Transverse colon (tissue), 4 donors: Measurements from ENCODE around the gene NLRP5. TPM values are rescaled to one million over a fixed set of nuclear protein-coding genes. Genes with fewer than 3 reads are reported as not detected.

Experiments used
- DNase-seq: peaks from one replicate; pipeline ENCODE4 v3.0.0-alpha.2; 2019
- H3K27ac ChIP-seq, 4 donors: fragments of 200-600 bp; sonication (generic); 2 replicates each; pipeline ENCODE4 v1.5.1; 2016 to 2018; ENCODE audit warnings: inconsistent platforms in 4 of 4
- H3K27me3 ChIP-seq: fragments of 200-600 bp; sonication (generic); 2 replicates; pipeline ENCODE4 v1.5.1; 2017; ENCODE audit warnings: inconsistent platforms
- H3K36me3 ChIP-seq, 4 donors: fragments of 200-600 bp; sonication (generic); 2 replicates each; pipeline ENCODE4 v1.5.1; 2017 to 2019; ENCODE audit warnings: inconsistent platforms in 4 of 4
- H3K4me1 ChIP-seq, 4 donors: fragments of 200-600 bp; sonication (generic); 2 replicates each; pipeline ENCODE4 v1.5.1; 2017 to 2020; ENCODE audit warnings: inconsistent platforms in 4 of 4
- H3K4me3 ChIP-seq, 4 donors: fragments of 200-600 bp; sonication (generic); 1 replicate in 1 of 4; 2 replicates in 3 of 4; pipeline versions ENCODE4 v1.5.1 to v1.6.1; 2017 to 2019; ENCODE audit warnings: inconsistent platforms in 4 of 4
- H3K9me3 ChIP-seq, 2 donors: fragments of 200-600 bp; sonication (generic); 2 replicates each; pipeline ENCODE4 v1.5.1; 2017 to 2019; ENCODE audit warnings: inconsistent platforms in 2 of 2
- EP300 ChIP-seq: sonication (generic); formaldehyde crosslinking; IDR thresholded peaks from one replicate; pipeline ENCODE4 v1.6.1; 2017; ENCODE audit warnings: antibody characterized with exemption, low read depth
- POLR2A ChIP-seq: fragments of 450-650 bp; IDR thresholded peaks from one replicate; pipeline ENCODE4 v1.6.1; 2016; ENCODE audit warnings: antibody characterized with exemption, mild to moderate bottlenecking, moderate library complexity
- POLR2AphosphoS5 ChIP-seq, 3 donors: sonication (generic); formaldehyde crosslinking; IDR thresholded peaks; one replicate each; pipeline ENCODE4 v1.6.1; 2016; ENCODE audit warnings: antibody characterized with exemption in 3 of 3
- WGBS, 2 donors: methylation state at CpG; one replicate each; pipeline ENCODE4 v1.1.5; 2018; ENCODE audit warnings: low coverage in 1 of 2; 5-methylcytosine and 5-hydroxymethylcytosine counted together
- in situ Hi-C, 4 donors: fragments of 200-750 bp; cut with MboI; loops; one replicate each; pipeline versions ENCODE4 v1.15.0 to v1.15.1; 2017; ENCODE audit warnings: low sequenced_read_pairs in 3 of 4, low pct_ligation_motif_present in 1 of 4, low pct_unique_long_range_greater_than_20kb in 1 of 4
- intact Hi-C: fragments of 100-400 bp; cut with DNase I; formaldehyde crosslinking; loops from one replicate; pipeline ENCODE4 v1.15.1; 2023; ENCODE audit warnings: low total_unique reads
- total RNA-seq, 4 donors: library from RNA; depleted of rRNA; stranded (reverse); fragments of >200 nt; gene quantifications; one replicate each; pipeline ENCODE4 v1.1.0, GENCODE V29; 2016
- TF ChIP-seq, protein P1 (sequence below), 5 experiments: fragments of 200-600 bp in 3 of 5; fragments of 450-650 bp in 2 of 5; sonication (generic) in 3 of 5; IDR thresholded peaks; 1 replicate in 2 of 5; 2 replicates in 3 of 5; pipeline ENCODE4 v1.5.1; 2016 to 2017; ENCODE audit warnings: antibody characterized with exemption in 5 of 5, inconsistent platforms in 3 of 5, mild to moderate bottlenecking in 2 of 5, moderate library complexity in 1 of 5

NLRP5 gene
- total RNA-seq, 4 donors from 2014 or later, result not detected

DNA sequence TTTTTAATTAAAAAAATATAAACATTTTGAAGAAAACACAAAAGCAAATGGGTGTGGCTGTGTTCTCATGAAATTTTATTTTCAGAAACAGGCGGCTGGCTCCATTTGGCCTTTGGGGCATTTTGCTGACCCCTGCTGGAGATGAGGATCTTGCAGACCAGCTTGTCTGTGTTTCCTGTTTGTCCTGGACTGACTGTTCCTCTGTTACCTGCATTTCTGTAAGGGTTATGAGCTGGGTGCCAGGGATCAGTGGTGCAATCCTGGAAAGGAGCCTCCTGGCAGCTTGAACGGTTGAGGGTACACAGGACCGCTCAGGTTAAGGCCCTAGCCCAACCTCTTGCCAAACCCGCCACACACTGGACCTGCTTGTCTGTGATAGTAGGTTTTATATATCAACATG lies 84.6 kb downstream of the NLRP5 start:
- no peak overlapping the region for H3K4me3 ChIP-seq
- no peaks in the 10 kb centered on the region for H3K9me3 ChIP-seq
- H3K36me3 ChIP-seq, result no peaks in the 10 kb centered on the region
- intact Hi-C loops (loop anchor here (10.0 kb wide), 1 partner anchor 274 kb away; no protein-coding TSS in a partner anchor), in situ Hi-C loops (loop anchor here in 3 of 4 donors (10.0 to 25.0 kb wide), 3 partner anchors 104 to 274 kb away; partner anchors contain the start of gene GALP (in 1 of the 3))
- H3K27ac ChIP-seq, result no peak overlapping the region
- WGBS, 2 donors, result 62 to 67% methylated on average over 1 to 4 of the region's 4 CpGs
- peaks cover 0 to 8% (median 3%) of the 10 kb centered on the region in 4 donors for H3K4me1 ChIP-seq
- no peak for DNase-seq
- no peak for TF ChIP-seq POLR2A
- TF ChIP-seq, protein P1, sequence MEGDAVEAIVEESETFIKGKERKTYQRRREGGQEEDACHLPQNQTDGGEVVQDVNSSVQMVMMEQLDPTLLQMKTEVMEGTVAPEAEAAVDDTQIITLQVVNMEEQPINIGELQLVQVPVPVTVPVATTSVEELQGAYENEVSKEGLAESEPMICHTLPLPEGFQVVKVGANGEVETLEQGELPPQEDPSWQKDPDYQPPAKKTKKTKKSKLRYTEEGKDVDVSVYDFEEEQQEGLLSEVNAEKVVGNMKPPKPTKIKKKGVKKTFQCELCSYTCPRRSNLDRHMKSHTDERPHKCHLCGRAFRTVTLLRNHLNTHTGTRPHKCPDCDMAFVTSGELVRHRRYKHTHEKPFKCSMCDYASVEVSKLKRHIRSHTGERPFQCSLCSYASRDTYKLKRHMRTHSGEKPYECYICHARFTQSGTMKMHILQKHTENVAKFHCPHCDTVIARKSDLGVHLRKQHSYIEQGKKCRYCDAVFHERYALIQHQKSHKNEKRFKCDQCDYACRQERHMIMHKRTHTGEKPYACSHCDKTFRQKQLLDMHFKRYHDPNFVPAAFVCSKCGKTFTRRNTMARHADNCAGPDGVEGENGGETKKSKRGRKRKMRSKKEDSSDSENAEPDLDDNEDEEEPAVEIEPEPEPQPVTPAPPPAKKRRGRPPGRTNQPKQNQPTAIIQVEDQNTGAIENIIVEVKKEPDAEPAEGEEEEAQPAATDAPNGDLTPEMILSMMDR (IDR thresholded peaks at IDR 0.05), result peak in 1 of 5 experiments; percentile 10
- peaks cover 4% of the 10 kb centered on the region for H3K27me3 ChIP-seq

DNA sequence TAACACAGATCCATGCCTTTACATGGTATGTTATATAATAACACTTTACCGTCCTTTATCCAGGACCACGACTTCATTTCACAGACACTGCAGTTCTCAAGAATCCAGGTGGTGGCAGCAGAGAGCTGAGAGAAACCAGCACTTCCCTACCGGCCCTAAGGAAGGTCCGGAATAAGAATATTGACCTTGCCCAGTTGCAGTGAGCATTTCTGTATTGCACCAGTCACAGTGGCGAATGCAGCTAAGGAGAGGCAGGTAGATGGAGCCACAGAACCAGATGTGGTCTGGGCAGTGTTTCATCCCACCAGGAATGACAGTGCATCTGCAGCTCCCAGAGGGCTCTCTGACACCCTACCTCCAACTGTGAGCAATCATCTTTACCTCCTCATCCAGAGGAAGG lies 89.9 kb downstream of the NLRP5 start:
- in situ Hi-C loops, result loop anchor here in 3 of 4 donors (5.0 to 25.0 kb wide), 4 partner anchors 96 to 268 kb away; partner anchors contain the start of genes GALP (in 1 of the 3) and ZSCAN5A (in 1 of the 3)
- 0 to 10% methylated on average over 1 to 5 of the region's 5 CpGs for WGBS, 2 donors
- H3K9me3 ChIP-seq, result no peaks in the 10 kb centered on the region

DNA sequence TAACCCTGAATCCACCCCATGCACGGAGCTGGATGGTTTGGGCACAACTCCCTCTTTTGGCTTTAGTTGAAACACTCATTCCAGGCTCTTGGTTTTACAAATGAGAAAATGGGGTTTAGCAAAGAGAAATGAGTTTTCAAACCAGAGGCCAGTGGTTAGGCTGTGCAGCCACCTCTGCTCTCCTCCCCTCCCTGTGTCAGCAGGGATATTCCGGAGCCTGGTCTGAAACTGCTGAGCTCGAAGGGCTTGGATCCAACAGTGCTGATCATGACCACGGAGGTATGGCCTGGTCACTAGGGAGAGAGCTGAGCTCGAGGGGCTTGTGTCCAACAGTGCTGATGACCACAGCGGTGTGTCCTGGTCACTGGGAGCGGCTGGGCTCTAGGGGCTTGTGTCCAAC lies 93.0 kb downstream of the NLRP5 start:
- Histone ChIP-seq H3K4me3 (no peak overlapping the region), H3K27me3 (peaks cover 8% of the 10 kb centered on the region), H3K9me3 (no peaks in the 10 kb centered on the region), H3K36me3 (no peaks in the 10 kb centered on the region), H3K4me1 (peaks cover 0 to 12% (median 8%) of the 10 kb centered on the region in 4 donors), H3K27ac (no peak overlapping the region)
- no peak for DNase-seq
- intact Hi-C loops (loop anchor here (10.0 kb wide), 1 partner anchor 265 kb away; no protein-coding TSS in a partner anchor), in situ Hi-C loops (loop anchor here (5.0 to 25.0 kb wide), 5 partner anchors 88 to 265 kb away; partner anchors contain the start of genes GALP (in 1 of the 4) and ZSCAN5A (in 1 of the 4))
- TF ChIP-seq POLR2A, result no peak
- TF ChIP-seq, protein P1 (IDR thresholded peaks at IDR 0.05), result no peak
- no peak for TF ChIP-seq POLR2AphosphoS5 (IDR thresholded peaks at IDR 0.05)
- TF ChIP-seq EP300, result no peak
- WGBS, 2 donors, result 66% methylated on average over 7 of the region's 7 CpGs; no CpG with 5 or more reads in 1 of the 2 donors

More for the DNA sequence above, 89.9 kb downstream of the NLRP5 start:
- Histone ChIP-seq H3K27me3 (peaks cover under 1% of the 10 kb centered on the region), H3K4me1 (peaks cover 0 to 9% (median 8%) of the 10 kb centered on the region in 4 donors), H3K4me3 (no peak overlapping the region), H3K36me3 (no peaks in the 10 kb centered on the region), H3K27ac (no peak overlapping the region)
- peak; percentile 67 for DNase-seq
- TF ChIP-seq, protein P1 (IDR thresholded peaks at IDR 0.05), result peak; percentile 77 to 86 (median 81)
- TF ChIP-seq EP300, result no peak
- intact Hi-C loops, result loop anchor here (10.0 kb wide), 1 partner anchor 268 kb away; no protein-coding TSS in a partner anchor

DNA sequence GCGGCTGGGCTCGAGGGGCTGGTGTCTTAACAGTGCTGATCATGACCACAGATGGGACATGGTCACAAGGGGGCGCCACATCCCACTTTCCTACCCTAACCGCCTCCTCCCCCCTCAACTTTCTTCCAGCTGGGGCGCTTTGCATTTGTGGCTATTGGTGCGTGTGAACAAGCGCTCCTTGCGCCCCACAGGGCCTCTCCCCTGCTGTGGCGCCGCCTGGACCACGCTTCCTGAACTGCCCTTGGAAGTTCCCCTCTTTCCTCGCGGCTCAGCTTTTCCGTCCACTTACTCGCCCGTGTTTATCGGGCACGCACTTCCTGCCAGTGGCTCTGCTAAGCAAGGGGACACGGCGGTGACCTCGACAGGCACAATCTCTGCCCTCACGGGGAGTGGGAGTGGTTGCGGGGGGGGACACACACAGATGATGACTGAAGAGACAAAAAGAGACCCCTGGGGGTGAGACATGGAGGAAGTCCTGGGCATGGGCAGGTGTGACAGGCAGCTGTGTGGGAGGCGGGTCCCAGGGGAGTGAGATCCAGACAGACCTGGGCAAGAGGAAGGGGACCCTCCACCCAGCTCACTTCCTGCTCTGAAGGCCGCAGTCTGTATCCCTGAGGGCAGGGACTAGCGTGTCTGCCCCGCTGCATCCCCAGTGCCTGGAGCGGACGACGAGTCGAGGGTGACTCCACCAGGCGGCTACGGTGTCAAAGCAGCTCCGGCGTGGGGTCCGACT lies 94.3 kb downstream of the NLRP5 start:
- in situ Hi-C loops (loop anchor here in 2 of 4 donors (5.0 to 25.0 kb wide), 2 partner anchors 86 to 231 kb away; partner anchors contain the start of gene ZSCAN5A (in 1 of the 2)), intact Hi-C loops (no loop called here)
- peaks cover 8% of the 10 kb centered on the region for H3K27me3 ChIP-seq
- WGBS, 2 donors, result 3% methylated on average over 36 of the region's 36 CpGs; no CpG with 5 or more reads in 1 of the 2 donors
- H3K36me3 ChIP-seq, result no peaks in the 10 kb centered on the region
- H3K4me1 ChIP-seq, result peaks cover 0 to 12% (median 8%) of the 10 kb centered on the region in 4 donors
- peak; percentile 85 for DNase-seq
- H3K27ac ChIP-seq, result no peak overlapping the region
- TF ChIP-seq, protein P1 (IDR thresholded peaks at IDR 0.05), result peak; percentile 27 to 63 (median 53)
- TF ChIP-seq POLR2A, result no peak
- H3K4me3 ChIP-seq, result peak overlapping the region in 3 of 4 donors; percentile 8 to 53 (median 33)
- no peaks in the 10 kb centered on the region for H3K9me3 ChIP-seq
